NCI-H345 (cell line): Measurements from ENCODE around the gene PHF10.
"Not testable (repeated sequence)": the region's sequence is repeated elsewhere in the genome, so short reads cannot be mapped to it uniquely, and the experiment has no call there.

ENCODE experiments used
- DNase-seq: peaks from one replicate; lab custom pipeline; 2025; lab: John Stamatoyannopoulos, UW

PHF10 gene

DNA sequence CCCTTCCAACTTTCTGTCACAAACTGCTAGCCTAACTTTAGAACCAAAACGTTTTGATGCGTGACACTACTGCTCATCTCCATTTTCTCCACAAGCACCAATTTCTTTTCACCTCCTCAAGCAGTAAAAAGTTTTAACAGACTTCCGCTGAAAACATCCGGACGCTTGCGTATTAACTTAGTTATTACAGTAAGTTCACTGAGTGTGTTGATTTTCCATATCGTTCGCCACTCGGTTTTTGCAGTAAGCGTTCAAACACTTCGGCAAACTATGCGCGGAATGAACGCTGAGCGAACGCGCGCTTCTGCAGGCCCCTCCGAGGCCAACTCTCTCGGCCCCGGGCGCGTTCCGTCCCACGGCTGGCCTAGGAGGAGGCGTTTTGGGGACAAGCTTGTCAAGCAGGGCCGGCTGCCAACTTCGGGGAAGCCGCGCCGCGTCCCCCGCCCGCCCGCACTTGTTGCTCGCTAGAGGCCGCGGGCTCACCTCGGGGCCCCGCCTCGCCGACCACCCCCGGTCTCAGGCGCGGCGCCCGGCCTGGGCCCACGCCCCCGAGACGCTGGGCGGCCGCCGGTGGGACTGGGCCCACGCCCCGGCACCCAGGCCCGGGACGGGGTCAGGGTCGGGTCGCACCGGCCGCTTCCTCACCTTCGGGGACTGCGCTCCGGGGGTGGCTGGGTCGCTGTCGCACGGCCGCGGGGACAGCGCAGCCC is 945 bp downstream of the PHF10 start:
- DNase-seq: peak; percentile 39

DNA sequence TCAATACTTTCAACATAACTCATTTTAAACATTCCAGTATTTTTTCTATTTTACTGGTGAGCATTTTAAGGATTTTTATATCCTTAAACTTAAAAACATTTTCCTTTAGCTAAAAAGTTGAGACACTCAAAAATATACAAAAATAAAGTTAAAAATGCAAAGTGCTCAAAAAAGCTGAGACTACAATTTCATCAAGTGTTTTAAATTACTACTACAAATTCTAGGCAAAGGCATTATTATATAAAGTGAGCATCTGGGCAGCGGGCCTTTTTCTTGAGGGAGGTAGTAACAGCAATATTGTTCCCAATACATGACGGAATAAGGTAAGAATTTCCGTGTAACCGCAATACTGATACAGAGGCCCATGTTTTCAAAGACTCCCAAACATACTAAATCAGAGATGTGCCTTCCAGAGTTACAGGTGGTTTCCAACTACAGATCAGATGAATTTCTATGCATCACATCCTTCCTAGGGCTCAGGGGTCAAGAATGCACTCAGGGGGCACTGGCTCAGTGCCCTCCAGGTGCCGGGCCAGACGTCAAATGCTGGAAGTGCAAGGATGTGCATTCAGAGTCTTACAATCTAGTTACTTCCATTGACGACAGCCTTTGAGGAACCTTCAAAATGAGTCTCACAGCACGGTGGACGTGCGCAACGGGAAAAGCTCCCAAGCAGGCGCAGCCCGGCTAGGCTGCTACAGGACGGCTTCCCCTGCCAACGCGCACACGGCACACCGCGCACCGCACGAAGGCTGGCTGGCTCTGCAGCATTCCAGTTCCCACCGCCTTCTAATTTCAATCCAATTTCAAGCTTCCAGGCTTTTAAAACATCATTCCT is 1.7 kb downstream of the PHF10 start:
- peak; percentile 32 for DNase-seq

DNA sequence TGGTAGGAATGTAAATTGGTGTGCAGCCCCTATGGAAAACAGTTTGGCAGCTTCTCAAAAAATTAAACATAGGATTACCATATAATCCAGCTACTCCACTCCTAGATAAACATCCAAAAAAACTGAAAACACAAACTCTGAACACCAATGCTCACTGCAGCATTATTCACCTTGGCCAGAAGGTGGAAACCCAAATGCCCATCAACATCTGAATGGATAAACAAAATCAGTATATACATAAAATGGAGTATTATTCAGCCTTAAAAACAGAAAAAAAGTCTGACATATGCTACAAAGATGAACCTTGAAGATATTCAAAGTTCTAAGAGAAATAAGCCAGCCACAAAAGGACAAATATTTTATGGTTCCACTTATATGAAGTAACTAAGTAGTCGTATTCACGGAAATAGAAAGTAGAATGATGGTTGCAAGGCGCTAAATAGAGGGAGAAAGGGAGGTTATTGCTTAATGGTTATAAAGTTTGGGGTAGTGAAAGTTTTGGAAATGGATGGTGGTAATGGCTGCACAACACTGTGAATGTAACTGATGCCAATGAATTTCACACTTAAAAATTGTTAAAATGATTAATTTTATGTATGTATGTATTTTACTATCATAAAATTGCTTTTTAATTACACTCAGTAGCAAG is 4.0 kb downstream of the PHF10 start:
- no peak for DNase-seq

DNA sequence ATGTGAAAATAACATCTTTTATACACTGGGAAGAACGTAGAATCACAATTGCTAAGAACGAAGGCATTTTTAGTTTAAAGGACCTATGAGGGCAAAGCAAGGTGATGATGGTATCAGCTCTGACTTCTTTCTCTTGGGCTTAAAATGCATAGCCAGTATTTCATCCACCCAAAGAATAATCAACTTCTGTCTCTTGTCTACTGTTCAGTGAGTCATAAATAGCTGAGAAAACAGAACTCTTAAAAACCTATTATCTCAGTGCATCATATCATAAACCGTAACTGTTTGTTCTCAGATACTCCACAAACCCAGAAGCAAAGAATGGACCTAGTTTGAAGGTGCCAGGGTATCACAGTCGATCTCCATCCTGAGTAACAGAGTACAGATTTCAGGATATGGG is 5.2 kb downstream of the PHF10 start:
- DNase-seq: no peak

DNA sequence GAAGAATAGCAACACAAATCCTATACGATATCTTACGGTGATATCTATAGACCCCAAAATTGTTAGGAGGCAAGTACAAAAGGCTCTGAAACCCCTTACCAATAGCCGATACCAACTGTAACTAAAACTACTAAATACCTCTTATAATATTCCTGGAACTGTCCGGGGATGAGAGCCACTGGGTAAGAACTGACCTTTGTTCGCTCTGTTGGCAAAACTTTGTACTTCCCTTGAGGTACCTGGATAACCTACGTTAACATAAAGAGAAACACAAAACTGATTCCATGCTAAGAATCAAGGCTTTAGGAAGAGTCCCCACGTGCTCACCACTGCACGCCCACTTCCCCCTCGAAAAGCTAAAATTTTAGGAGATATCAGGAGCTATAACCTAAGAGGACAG is 9.7 kb downstream of the PHF10 start:
- no peak for DNase-seq

DNA sequence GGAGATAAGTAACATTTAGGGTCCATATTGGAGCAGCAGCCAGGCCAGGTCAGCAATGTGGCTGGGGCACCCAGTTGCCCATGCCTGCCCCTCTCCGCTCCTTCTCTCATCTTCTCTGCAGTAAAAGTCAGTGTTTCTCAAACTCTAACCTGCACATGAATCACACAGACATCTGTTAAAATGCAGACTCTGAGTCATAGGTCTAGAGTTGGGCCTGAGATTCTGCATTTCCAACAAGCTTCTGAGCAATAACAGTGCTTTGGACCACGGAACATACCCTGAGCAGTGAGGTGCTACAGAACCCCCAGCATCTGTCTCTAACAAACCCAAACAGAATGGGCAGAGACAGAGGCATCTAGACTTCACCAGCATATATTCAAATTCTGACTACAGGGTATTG is 10.1 kb downstream of the PHF10 start:
- DNase-seq: no peak

DNA sequence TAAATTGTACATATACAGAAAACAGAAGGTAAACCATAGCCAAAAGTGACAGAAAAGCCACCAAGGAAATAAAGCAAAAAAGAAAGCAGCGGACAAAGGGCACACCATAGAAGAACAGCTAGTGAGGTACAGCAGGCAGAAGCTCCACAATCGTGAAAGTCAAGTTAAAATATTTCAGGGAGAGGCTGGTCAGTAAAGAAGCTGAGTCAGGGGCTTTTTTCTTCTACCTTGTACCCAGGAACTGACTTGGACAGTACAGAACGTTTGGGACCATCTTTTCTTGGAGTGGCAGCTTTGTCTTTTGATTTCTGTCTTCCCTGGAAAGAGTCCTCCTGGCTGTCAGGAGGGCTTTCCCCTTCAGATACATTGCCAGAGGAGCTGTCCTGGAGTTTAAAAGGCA is 14.3 kb downstream of the PHF10 start:
- DNase-seq: no peak

DNA sequence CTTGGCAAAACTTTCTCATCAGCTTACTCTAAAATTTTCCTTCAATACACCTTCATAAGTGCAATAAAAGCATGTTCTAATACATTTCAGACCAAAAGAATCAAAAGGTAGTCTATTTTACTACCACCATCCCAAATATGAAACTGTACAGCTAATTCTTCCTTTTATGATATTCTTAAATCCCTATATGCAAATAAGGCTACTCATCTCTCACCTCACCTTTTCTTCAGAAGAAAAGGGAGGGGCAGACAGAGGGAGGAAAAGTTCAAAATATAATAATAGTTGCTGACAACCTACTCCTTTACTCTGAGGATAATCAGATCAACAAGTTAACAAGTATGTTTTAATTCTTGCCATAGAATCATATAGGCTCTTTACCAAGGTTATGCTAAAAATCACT is 15.0 kb downstream of the PHF10 start:
- no peak for DNase-seq

DNA sequence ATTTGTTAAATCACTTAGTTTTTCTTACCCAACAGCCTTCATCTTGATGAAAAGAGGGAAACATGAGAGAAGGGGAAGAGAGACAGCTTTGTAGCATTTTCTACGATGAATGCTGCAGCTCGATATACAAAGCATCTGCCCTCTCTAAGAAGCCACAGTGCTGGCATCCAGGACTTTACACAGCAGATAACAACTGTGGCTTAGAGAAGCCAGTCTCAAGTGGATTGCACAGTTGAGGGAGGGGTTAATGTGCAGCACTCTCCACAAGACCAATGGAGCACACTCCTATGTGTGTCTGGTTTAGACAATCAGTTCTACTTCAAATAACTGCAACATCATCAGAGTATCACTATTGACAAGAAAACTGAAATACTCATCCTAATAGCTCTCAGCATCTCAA is 16.5 kb downstream of the PHF10 start:
- no peak for DNase-seq

DNA sequence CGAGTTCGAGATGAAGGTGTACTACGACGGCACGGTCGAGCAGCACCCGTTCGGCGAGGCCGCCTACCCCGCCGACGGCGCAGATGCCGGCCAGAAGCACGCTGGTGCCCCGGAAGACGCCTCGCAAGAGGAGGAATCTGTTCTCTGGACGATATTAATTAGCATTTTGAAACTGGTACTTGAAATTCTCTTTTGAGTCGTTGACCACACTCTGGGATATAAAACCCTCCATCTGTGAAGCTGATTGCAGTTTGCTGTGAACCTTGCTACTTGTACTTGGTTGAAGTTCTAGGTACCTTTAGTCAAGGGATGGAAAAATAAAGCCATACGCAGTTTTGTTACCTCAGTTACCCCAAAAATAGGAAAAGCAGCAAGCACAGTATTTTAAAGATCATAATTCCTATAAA is 21.5 kb downstream of the PHF10 start:
- DNase-seq: no peak

DNA sequence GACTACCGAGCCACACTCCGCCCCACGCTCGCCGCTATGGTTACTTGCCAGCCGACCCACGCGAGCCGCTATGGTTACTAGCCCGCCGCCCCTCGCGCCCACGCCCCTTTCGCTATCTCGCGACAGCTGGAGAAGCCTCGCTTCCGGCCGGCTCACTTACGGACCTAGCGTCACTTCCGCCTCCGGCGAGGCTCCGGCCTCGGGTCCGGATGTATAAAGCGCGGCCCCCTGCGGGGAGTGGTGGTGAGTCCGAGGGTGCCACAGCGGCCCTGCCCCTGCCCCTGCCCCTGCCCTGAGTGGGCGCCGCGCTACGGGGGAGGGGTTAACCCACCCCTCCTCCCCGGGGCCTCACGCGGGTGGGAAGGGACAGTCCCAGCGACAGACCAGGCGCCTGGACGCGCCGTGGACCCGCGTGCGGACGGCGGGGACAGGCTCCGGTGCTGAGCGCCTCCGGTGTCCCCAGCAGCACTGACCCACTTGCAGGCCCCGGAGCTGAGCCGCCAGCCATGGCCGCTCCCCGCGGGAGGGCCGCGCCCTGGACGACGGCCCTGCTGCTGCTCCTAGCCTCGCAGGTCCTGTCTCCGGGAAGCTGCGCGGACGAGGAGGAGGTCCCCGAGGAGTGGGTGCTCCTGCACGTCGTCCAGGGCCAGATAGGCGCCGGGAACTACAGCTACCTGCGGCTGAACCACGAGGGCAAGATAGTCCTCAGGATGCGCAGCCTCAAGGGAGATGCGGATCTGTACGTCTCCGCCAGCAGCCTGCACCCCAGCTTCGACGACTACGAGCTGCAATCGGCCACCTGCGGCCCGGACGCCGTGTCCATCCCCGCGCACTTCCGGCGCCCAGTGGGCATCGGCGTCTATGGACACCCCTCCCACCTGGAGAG is 22.1 kb downstream of the PHF10 start, which contains the start of the genes C6orf120 and WDR27:
Gene C6orf120 (plus strand): TSS at position 173 of the 886 bp plus-strand sequence. CDS start 334 bp downstream, at position 507.
Gene WDR27 (minus strand): TSS at position 76 of the 886 bp plus-strand sequence. CDS start 13,024 bp downstream, outside the sequence.
- DNase-seq: peak; percentile 98

DNA sequence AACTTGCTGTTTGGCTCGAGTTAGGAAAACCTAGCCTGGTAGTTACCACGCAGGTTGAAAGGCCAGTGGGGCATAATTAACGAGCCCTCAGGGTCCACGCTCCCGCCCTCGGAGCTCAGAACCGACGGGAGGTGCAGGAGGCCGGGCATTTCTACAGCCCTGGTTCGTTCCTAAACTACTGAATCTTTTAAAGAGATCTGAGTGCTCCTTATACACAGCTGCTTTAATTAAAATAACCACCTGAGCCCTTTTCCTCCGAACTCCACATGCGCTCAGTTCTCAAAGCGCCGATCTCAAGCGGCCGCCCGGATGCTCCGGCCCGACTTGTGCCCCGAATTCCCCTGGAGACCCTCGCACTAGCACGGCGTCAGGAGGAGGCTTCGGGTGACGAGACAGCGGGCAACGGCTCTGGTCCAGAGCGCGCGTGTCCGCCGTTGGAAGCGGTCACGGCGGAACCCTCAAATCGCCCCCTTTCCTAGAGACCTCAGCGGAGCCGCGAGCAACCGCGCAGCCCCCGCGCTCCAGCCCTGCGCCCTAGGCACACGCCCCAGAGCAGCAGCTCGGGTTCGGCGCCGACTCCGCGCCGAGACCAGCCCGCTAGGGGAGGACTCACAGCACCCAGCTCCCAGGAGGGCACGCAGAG is 22.9 kb downstream of the PHF10 start:
- peak; percentile 22 for DNase-seq

DNA sequence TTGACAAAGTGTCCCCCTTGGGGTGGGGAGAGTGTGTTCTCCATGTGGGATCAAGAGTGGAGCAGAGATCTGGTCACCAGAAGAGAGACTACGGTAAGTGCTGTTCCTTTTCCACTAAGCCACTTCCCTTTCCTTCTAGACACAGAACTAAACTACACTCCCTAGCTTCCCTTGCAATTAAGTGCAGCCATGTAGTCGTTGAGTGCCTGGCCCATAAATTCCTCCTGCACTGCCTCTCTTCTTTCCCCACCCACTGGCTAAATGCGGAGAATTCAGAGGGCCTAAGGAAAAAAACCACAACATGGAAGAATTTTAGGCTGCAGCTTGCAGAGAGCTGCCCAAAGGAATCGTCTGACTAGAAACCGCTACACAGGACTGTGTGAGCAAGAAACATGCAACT is 24.0 kb downstream of the PHF10 start:
- DNase-seq: no peak

DNA sequence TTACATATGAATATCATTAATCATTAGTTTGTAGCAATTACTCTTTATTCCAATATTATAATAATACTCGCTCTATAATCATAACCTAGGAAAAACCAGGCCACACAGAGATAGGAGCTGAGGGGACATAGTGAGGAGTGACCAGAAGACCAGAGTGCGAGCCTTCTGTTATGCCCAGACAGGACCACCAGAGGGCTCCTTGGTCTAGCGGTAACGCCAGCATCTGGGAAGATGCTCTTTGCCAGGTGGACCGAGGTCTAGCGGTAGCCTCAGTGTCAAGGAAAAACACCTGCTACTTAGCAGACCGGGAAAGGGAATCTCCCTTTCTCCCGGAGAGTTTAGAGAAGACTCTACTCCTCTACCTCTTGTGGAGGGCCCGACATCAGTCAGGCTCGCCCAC is 27.2 kb downstream of the PHF10 start:
- DNase-seq: not testable (repeated sequence)

DNA sequence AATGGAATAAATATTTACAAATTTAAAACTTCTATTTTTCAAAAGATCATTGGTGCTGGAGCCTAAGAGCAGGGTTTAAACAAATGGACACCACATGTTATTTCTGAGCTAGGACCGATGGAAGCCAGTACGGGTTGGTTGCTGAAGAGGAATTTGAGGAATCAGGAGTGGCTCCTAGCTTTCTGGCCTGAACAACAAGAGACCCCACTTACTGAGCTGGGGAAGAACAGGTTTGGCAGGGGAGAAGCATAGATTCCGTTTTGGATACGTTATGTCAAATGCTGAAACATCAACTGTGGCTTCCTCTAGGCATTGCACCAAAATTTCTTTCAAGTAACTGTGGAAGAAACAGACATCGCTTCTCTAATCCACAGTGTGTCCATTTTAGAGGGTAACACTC is 29.2 kb downstream of the PHF10 start:
- DNase-seq: no peak

DNA sequence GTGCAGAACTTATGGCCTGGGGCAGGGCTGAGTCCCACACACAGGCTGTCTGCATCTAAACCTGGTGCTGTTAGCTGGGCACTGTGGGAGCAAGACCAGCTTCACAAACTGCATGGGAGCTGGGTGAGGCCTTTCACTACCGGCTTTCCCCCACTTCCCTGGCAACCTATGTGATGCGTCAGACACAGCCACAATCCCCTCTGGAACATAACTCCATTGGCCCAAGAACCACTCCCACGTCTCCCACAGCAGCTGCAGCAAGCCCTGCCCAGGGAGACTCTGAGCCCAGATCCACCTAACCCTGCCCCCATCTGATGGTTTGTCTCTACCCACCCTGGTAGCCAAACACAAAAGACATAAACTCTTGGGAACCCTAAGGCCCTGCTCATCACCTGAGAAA is 31.8 kb downstream of the PHF10 start:
- DNase-seq: no peak

DNA sequence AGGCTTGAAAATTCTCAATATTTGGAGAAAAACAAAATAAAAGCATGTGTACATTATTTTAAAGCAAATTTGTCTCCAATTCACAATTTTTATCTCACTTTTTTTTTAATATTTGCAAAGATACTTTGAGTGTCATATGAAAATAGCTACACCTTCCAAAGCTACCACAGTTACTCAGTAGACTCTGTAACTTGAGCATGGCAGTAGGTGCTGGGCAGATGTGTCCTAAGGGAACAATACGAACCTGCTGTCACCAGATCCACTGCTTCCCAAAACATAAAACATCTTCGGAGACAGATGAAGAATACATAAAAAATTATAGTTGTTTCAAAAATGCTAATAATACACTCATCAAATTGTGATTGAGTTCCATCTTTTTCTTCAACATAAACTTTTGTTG is 33.0 kb downstream of the PHF10 start:
- DNase-seq: no peak

DNA sequence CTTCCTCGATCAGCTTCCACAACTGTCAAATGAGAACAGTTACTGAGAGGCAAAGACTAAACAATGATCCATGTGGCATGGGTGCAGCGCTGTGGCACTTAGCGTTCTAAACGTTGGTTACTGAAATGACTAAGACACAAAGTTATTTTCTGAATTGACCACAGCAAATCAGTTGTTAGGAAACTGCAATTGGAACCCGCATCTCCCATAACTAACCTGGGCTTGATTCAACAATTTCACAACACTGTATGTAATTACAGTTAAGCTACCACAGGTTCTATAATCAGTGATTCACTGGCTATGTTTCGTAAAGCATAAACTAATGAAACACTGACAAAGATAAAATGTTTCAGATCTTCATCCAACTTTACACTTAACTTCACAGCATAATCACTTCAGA is 35.0 kb downstream of the PHF10 start:
- no peak for DNase-seq

DNA sequence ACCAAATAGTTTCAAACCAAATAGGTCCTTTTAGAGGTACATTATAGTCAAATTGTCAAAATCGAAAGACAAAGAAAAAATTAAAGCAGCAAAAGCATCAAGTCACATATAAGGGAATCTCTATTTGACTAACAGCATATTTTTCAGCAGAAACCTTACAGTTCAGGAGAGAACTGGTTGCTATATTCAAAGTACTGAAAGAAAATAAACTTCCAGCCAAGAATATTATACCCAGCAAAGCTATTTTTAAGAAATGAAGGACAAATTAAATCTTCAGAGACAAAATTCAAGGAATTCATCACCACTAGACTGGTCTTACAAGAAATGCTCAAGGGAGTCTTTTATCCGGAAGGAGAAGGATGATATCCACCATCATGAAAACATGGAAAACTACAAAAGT is 38.4 kb downstream of the PHF10 start:
- DNase-seq: no peak

DNA sequence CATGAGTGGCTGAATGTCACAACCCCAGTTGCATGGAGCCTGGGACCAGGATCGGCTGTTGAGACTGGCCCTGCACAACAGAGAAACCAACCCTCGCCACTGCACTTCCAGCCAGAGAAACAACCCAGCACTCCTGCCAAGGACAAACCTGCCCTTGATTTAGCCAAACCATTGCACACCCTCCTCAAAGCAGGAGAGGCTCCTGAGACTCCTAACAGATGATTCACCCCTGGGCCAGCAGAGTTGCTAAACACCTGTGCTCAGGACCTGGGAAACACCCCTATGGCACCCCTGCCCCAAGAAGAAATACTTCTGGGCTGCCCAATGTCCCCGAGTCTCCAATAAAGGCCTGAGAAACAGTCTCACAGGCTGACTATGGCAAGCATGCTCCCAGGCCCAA is 40.2 kb downstream of the PHF10 start:
- no peak for DNase-seq

DNA sequence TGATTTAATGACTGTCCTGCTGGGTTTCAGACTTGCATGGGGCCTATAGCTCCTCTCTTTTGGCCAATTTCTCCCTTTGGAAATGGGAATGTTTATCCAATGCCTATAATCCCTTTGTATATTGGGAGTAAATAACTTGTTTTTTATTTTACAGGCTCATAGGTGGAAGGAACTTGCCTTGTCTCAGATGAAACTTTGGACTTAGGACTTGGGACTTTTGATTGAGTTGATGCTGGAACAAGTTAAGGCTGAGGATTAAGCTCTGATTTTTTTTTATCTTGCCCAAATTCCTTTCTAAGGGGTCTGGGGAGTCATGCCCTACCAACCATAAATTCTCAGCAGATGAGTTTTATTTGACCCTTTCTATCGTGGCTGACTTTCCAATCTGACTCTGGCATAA is 46.0 kb downstream of the PHF10 start:
- DNase-seq: no peak
